Right ventricle myocardium inferior (tissue), 1 donor: ENCODE measurements around the gene B3GALNT2. TPM values are rescaled to one million over a fixed set of nuclear protein-coding genes. Genes with fewer than 3 reads are reported as not detected.

Experiments
- total RNA-seq: library from RNA; stranded (reverse); fragmentation: NEBNext Ultra II Directional; extraction: Animal tissue kit (Norgen Biotek cat#: 25700); gene quantifications from one replicate; pipeline ENCODE4 v1.2.1, GENCODE V29; 2021
- donor health status: DM: no; HTN: yes; CAD: no; lungs with severe emphysema.

The B3GALNT2 gene
- total RNA-seq, 1 donor from 2014 or later, result 21.4 TPM

Other genes with a start within 250 kb of the B3GALNT2 start
- gene ARID4B, start 176.3 kb downstream of the B3GALNT2 start, total RNA-seq, result 14.8 TPM
- gene GGPS1, start 175.9 kb downstream of the B3GALNT2 start, total RNA-seq, result 33.1 TPM
- gene TBCE, start 137.0 kb downstream of the B3GALNT2 start, total RNA-seq, result 22.8 TPM
- gene GNG4, start 145.3 kb upstream of the B3GALNT2 start, total RNA-seq, result not detected